Measurements from ENCODE around the gene RBM17. TPM values are rescaled to one million over a fixed set of nuclear protein-coding genes. Genes with fewer than 3 reads are reported as not detected.
A peak's percentile ranks its signal among the peaks of the same experiment; 100 is the strongest.

Gene RBM17
- total RNA-seq, 1 experiment from 2014 or later: 133 TPM

DNA sequence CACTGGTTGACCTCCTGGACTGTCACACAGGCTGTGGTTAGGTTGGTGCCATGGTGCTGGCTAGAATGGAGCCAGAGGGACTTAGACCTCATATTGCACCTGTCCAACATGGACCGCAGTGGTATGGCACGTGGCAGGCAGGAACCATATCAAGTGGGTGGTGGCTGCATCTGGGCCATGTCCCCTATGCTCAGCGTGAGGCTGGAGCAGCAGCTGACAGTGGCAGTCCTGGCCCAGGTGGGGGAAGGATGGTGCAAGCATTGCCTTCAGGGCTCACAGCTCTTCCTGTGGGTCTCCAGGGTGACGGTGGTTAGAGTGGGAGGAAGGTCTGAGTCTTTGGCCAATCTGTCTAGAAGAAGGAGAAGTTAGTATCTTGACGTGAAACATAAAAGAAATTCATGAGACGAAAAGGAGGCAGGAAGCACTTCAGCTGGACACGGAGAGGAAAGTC lies 59.4 kb downstream of the RBM17 start:
- Mint-ChIP-seq H3K36me3 (ENCODE audit: insufficient read depth, unreplicated experiment) (peaks cover 32% of the 10 kb centered on the region), H3K27me3 (ENCODE audit: unreplicated experiment) (no peaks in the 10 kb centered on the region), H3K4me1 (ENCODE audit: low read depth, unreplicated experiment) (peaks cover 36% of the 10 kb centered on the region), H3K27ac (ENCODE audit: unreplicated experiment) (no peak overlapping the region), H3K9me3 (ENCODE audit: low read depth, unreplicated experiment) (no peaks in the 10 kb centered on the region), H3K4me3 (ENCODE audit: low read depth, unreplicated experiment) (no peak overlapping the region)
- DNase-seq: no peak
- no TSS peak for BruUV-seq (replicated peaks)
- intact Hi-C loops (cut with micrococcal nuclease; ENCODE audit: unreplicated experiment): no loop called here
- TF ChIP-seq CTCF (IDR thresholded peaks at IDR 0.05; ENCODE audit: unreplicated experiment): no peak
- CTCF ChIA-PET: no interaction called here

- H3K4me3 Mint-ChIP-seq (ENCODE audit: low read depth, unreplicated experiment): no peak overlapping the region
- H3K36me3 Mint-ChIP-seq (ENCODE audit: insufficient read depth, unreplicated experiment): peaks cover 33% of the 10 kb centered on the region
- CTCF ChIA-PET: no interaction called here
- intact Hi-C loops (cut with micrococcal nuclease; ENCODE audit: unreplicated experiment): no loop called here
- no TSS peak for BruUV-seq (replicated peaks)
- no peaks in the 10 kb centered on the region for H3K9me3 Mint-ChIP-seq (ENCODE audit: low read depth, unreplicated experiment)
- no peak for DNase-seq
- H3K27ac Mint-ChIP-seq (ENCODE audit: unreplicated experiment): no peak overlapping the region
- no peak for TF ChIP-seq CTCF (IDR thresholded peaks at IDR 0.05; ENCODE audit: unreplicated experiment)
- H3K4me1 Mint-ChIP-seq (ENCODE audit: low read depth, unreplicated experiment): peaks cover 36% of the 10 kb centered on the region
- no peaks in the 10 kb centered on the region for H3K27me3 Mint-ChIP-seq (ENCODE audit: unreplicated experiment)
Observed at GRCh38 chr10:6148908-6149307, 60.1 kb downstream of the RBM17 start.

DNA sequence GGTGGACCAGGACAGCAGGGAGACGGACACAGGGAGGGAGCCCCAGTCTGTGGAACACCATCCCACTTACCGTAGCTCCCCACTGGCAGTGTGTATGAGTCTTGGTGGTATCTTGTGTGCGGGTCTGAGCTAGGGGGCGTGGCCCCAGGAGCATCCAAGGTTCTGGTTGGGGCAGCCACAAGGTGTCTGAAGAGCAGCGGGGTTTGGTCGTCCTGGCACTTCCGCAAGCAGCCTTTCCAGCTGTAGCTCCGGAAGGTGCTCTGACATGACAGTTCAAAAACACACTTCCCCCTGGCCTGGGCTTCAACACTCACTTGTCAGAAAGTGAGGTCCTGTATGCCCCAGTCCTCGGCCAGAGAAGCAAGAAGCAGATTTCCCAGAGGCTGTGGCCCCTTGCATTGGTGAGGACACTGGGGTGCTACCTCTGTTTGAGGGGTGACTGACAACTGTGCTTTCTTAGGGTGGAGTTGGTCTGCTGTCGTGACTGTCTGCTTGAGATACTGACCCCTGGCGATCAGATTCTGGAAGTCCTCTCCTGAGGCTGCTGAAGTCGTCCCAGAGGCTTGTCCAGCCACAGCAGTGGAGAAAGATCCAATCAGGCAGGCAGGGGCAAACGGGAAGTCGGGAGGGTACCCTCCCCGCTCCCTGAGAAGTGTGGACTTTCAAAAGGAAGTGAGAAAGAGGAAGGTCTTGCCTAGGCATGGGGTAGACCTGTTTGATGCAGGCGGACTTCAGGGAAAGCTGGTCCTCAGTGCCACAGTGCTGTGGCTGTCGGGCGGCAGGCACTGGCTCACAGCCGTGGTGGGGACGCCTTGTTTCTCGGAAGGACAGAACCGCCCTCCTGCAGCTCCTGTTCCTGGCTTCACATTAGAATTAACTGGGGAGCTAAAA lies 62.5 kb downstream of the RBM17 start:
- peak; percentile 44 for TF ChIP-seq CTCF (IDR thresholded peaks at IDR 0.05; ENCODE audit: unreplicated experiment)
- Mint-ChIP-seq H3K27me3 (ENCODE audit: unreplicated experiment) (no peaks in the 10 kb centered on the region), H3K4me3 (ENCODE audit: low read depth, unreplicated experiment) (no peak overlapping the region), H3K9me3 (ENCODE audit: low read depth, unreplicated experiment) (no peaks in the 10 kb centered on the region), H3K4me1 (ENCODE audit: low read depth, unreplicated experiment) (peaks cover 36% of the 10 kb centered on the region), H3K36me3 (ENCODE audit: insufficient read depth, unreplicated experiment) (peaks cover 9% of the 10 kb centered on the region), H3K27ac (ENCODE audit: unreplicated experiment) (no peak overlapping the region)
- intact Hi-C loops (cut with micrococcal nuclease; ENCODE audit: unreplicated experiment): loop anchor here (1.0 kb wide), 1 partner anchor 42 kb away; no protein-coding TSS in a partner anchor
- DNase-seq: peak; percentile 38
- CTCF ChIA-PET: no interaction called here
- BruUV-seq (replicated peaks): no TSS peak

DNA sequence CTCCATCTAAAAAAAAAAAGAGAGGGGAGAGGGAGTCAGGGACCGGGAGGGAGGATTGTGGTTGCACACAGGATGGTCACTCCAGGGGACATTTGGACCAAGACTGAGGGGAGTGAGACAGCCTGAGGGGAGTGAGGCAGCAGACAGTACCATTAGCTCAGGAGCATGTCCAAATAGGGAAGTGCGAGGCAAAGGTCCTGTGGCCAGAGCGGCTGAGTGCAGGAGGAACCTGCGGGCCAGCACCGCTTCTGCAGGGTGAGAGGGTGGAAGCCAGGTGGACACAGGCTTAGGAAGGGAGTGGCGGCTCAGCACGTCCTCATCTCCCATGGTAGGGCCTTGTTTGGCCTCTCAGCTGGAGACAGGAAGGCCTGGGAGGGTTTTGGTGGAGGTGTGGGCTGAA lies 65.0 kb downstream of the RBM17 start:
- no TSS peak for BruUV-seq (replicated peaks)
- CTCF ChIA-PET: no interaction called here

More for the DNA sequence above, 65.0 kb downstream of the RBM17 start:
- no peaks in the 10 kb centered on the region for H3K27me3 Mint-ChIP-seq (ENCODE audit: unreplicated experiment)
- no peaks in the 10 kb centered on the region for H3K9me3 Mint-ChIP-seq (ENCODE audit: low read depth, unreplicated experiment)
- DNase-seq: no peak
- peaks cover 16% of the 10 kb centered on the region for H3K4me1 Mint-ChIP-seq (ENCODE audit: low read depth, unreplicated experiment)
- peaks cover 5% of the 10 kb centered on the region for H3K36me3 Mint-ChIP-seq (ENCODE audit: insufficient read depth, unreplicated experiment)
- no peak overlapping the region for H3K27ac Mint-ChIP-seq (ENCODE audit: unreplicated experiment)
- intact Hi-C loops (cut with micrococcal nuclease; ENCODE audit: unreplicated experiment): no loop called here
- no peak for TF ChIP-seq CTCF (IDR thresholded peaks at IDR 0.05; ENCODE audit: unreplicated experiment)
- H3K4me3 Mint-ChIP-seq (ENCODE audit: low read depth, unreplicated experiment): no peak overlapping the region
